Activated naive CD8-positive, alpha-beta T cell treated with anti-CD3 and anti-CD28 coated beads, Interleukin-2, amount 50 U/mL, for 24 hours (primary cell): ENCODE results near the gene APEX2.
"Not testable (repeated sequence)": the region's sequence is repeated elsewhere in the genome, so short reads cannot be mapped to it uniquely, and the experiment has no call there.

Experiments used
- ATAC-seq: fragments of 150-1000 bp; cut with Tn5 transposase; one replicate; pipeline ENCODE4 v1.10.0; 2021
- DNase-seq: peaks from one replicate; pipeline ENCODE4 v3.0.0; 2021
- H3K27ac Mint-ChIP-seq: one replicate; pipeline ENCODE4 v1.8.0; 2021; ENCODE audit warnings: mild to moderate bottlenecking, mixed read lengths
- H3K27me3 Mint-ChIP-seq: one replicate; pipeline ENCODE4 v1.8.0; 2021; ENCODE audit warnings: mixed read lengths
- H3K36me3 Mint-ChIP-seq: one replicate; pipeline ENCODE4 v1.8.0; 2021; ENCODE audit warnings: low read depth, mixed read lengths
- H3K4me1 Mint-ChIP-seq: one replicate; pipeline ENCODE4 v1.8.0; 2021; ENCODE audit warnings: mixed read lengths
- H3K4me3 Mint-ChIP-seq: one replicate; pipeline ENCODE4 v1.8.0; 2021; ENCODE audit warnings: mild to moderate bottlenecking, moderate library complexity, mixed read lengths
- H3K9me3 Mint-ChIP-seq: one replicate; pipeline ENCODE4 v1.8.0; 2021; ENCODE audit warnings: mixed read lengths

The APEX2 gene

GRCh38 chrX:54999717-55000598, at the start of gene APEX2:
APEX2 (plus strand) TSS chrX:55000363; CDS start chrX:55000423, 60 bp downstream.
- Mint-ChIP-seq H3K27me3 (no peaks in the 10 kb centered on the region), H3K27ac (peak within 1 kb of the TSS; percentile 91), H3K9me3 (no peaks in the 10 kb centered on the region), H3K4me1 (peaks cover 19% of the 10 kb centered on the region), H3K4me3 (peak within 1 kb of the TSS; percentile 93), H3K36me3 (peaks cover 28% of the 10 kb centered on the region)
- peak; percentile 83 for DNase-seq
- ATAC-seq = peak; percentile 96

- H3K27me3 Mint-ChIP-seq = no peaks in the 10 kb centered on the region
- DNase-seq (no peak), ATAC-seq (no peak)
- no peak overlapping the region for H3K4me3 Mint-ChIP-seq
- H3K9me3 Mint-ChIP-seq = no peaks in the 10 kb centered on the region
- no peak overlapping the region for H3K27ac Mint-ChIP-seq
- no peaks in the 10 kb centered on the region for H3K36me3 Mint-ChIP-seq
- no peaks in the 10 kb centered on the region for H3K4me1 Mint-ChIP-seq
Observed at GRCh38 chrX:54950730-54951375, 49.3 kb upstream of the APEX2 start.

GRCh38 chrX:54961750-54962149, 38.4 kb upstream of the APEX2 start:
- Mint-ChIP-seq H3K4me1 (peaks cover 20% of the 10 kb centered on the region), H3K4me3 (no peak overlapping the region), H3K9me3 (no peaks in the 10 kb centered on the region), H3K27me3 (no peaks in the 10 kb centered on the region), H3K27ac (no peak overlapping the region), H3K36me3 (no peaks in the 10 kb centered on the region)
- ATAC-seq (no peak), DNase-seq (no peak)

GRCh38 chrX:54964766-54965497, 35.2 kb upstream of the APEX2 start:
- Mint-ChIP-seq H3K27me3 (no peaks in the 10 kb centered on the region), H3K9me3 (no peaks in the 10 kb centered on the region), H3K36me3 (no peaks in the 10 kb centered on the region), H3K4me3 (no peak overlapping the region), H3K4me1 (peaks cover 22% of the 10 kb centered on the region), H3K27ac (peak overlapping the region; percentile 16)
- no peak for ATAC-seq
- no peak for DNase-seq

GRCh38 chrX:54977387-54977786, 22.8 kb upstream of the APEX2 start:
- ATAC-seq = no peak
- Mint-ChIP-seq H3K4me1 (no peaks in the 10 kb centered on the region), H3K4me3 (no peak overlapping the region), H3K27ac (no peak overlapping the region), H3K36me3 (no peaks in the 10 kb centered on the region), H3K9me3 (no peaks in the 10 kb centered on the region), H3K27me3 (no peaks in the 10 kb centered on the region)
- no peak for DNase-seq

GRCh38 chrX:54978448-54978847, 21.7 kb upstream of the APEX2 start:
- Mint-ChIP-seq H3K27me3 (no peaks in the 10 kb centered on the region), H3K4me3 (no peak overlapping the region), H3K9me3 (no peaks in the 10 kb centered on the region), H3K36me3 (no peaks in the 10 kb centered on the region), H3K4me1 (no peaks in the 10 kb centered on the region), H3K27ac (no peak overlapping the region)
- DNase-seq (no peak), ATAC-seq (no peak)

- Mint-ChIP-seq H3K4me1 (no peaks in the 10 kb centered on the region), H3K27me3 (no peaks in the 10 kb centered on the region), H3K36me3 (no peaks in the 10 kb centered on the region), H3K27ac (no peak overlapping the region), H3K4me3 (no peak overlapping the region), H3K9me3 (no peaks in the 10 kb centered on the region)
- no peak for DNase-seq
- no peak for ATAC-seq
Observed at GRCh38 chrX:54979432-54979831, 20.7 kb upstream of the APEX2 start.

- Mint-ChIP-seq H3K27ac (no peak overlapping the region), H3K9me3 (no peaks in the 10 kb centered on the region)
- no peak for ATAC-seq
Observed at GRCh38 chrX:54980334-54980733, 19.8 kb upstream of the APEX2 start.

GRCh38 chrX:54983306-54983705, 16.9 kb upstream of the APEX2 start:
- not testable (repeated sequence) for DNase-seq, H3K4me1 Mint-ChIP-seq, H3K4me3 Mint-ChIP-seq, H3K27ac Mint-ChIP-seq, H3K27me3 Mint-ChIP-seq, H3K36me3 Mint-ChIP-seq, ATAC-seq, H3K9me3 Mint-ChIP-seq

More at GRCh38 chrX:54980334-54980733, 19.8 kb upstream of the APEX2 start:
- H3K36me3 Mint-ChIP-seq = no peaks in the 10 kb centered on the region
- H3K4me1 Mint-ChIP-seq = no peaks in the 10 kb centered on the region
- no peak overlapping the region for H3K4me3 Mint-ChIP-seq
- H3K27me3 Mint-ChIP-seq = no peaks in the 10 kb centered on the region
- DNase-seq = no peak

GRCh38 chrX:54991706-54992105, 8.5 kb upstream of the APEX2 start:
- Mint-ChIP-seq H3K9me3 (peaks cover 4% of the 10 kb centered on the region), H3K27ac (no peak overlapping the region), H3K4me1 (no peaks in the 10 kb centered on the region), H3K27me3 (no peaks in the 10 kb centered on the region), H3K36me3 (no peaks in the 10 kb centered on the region), H3K4me3 (no peak overlapping the region)
- ATAC-seq = no peak
- DNase-seq = no peak

GRCh38 chrX:54992911-54993622, 7.1 kb upstream of the APEX2 start:
- no peaks in the 10 kb centered on the region for H3K4me1 Mint-ChIP-seq
- no peaks in the 10 kb centered on the region for H3K9me3 Mint-ChIP-seq
- no peak overlapping the region for H3K4me3 Mint-ChIP-seq
- ATAC-seq (no peak), DNase-seq (no peak)
- no peak overlapping the region for H3K27ac Mint-ChIP-seq
- no peaks in the 10 kb centered on the region for H3K36me3 Mint-ChIP-seq
- no peaks in the 10 kb centered on the region for H3K27me3 Mint-ChIP-seq

- no peak within 1 kb of the TSS for H3K4me3 Mint-ChIP-seq
- no peaks in the 10 kb centered on the region for H3K27me3 Mint-ChIP-seq
- ATAC-seq (no peak), DNase-seq (no peak)
- H3K36me3 Mint-ChIP-seq = no peaks in the 10 kb centered on the region
- peaks cover under 1% of the 10 kb centered on the region for H3K4me1 Mint-ChIP-seq
- H3K27ac Mint-ChIP-seq = no peak within 1 kb of the TSS
- H3K9me3 Mint-ChIP-seq = no peaks in the 10 kb centered on the region
Observed at GRCh38 chrX:54994099-54994498, 6.1 kb upstream of the APEX2 start, which contains the start of gene PFKFB1. PFKFB1 (minus strand) TSS chrX:54994188; CDS start chrX:54994007, 181 bp downstream.

GRCh38 chrX:54994668-54995351, 5.4 kb upstream of the APEX2 start:
- no peak overlapping the region for H3K4me3 Mint-ChIP-seq
- no peak overlapping the region for H3K27ac Mint-ChIP-seq
- DNase-seq (no peak), ATAC-seq (no peak)
- H3K27me3 Mint-ChIP-seq = no peaks in the 10 kb centered on the region
- H3K4me1 Mint-ChIP-seq = peaks cover 3% of the 10 kb centered on the region
- H3K36me3 Mint-ChIP-seq = no peaks in the 10 kb centered on the region
- no peaks in the 10 kb centered on the region for H3K9me3 Mint-ChIP-seq

GRCh38 chrX:54995621-54996020, 4.5 kb upstream of the APEX2 start:
- no peak for ATAC-seq
- DNase-seq = no peak
- Mint-ChIP-seq H3K36me3 (peaks cover under 1% of the 10 kb centered on the region), H3K27ac (no peak overlapping the region), H3K4me3 (no peak overlapping the region), H3K4me1 (peaks cover 3% of the 10 kb centered on the region), H3K9me3 (no peaks in the 10 kb centered on the region), H3K27me3 (no peaks in the 10 kb centered on the region)
